ENCODE measurements around the gene TUT1.
"Not testable (repeated sequence)": the region's sequence is repeated elsewhere in the genome, so short reads cannot be mapped to it uniquely, and the experiment has no call there.

TUT1 gene

GRCh38 chr11:62599069-62599696, 7.9 kb upstream of the TUT1 start:
- TF ChIP-seq, protein P1, sequence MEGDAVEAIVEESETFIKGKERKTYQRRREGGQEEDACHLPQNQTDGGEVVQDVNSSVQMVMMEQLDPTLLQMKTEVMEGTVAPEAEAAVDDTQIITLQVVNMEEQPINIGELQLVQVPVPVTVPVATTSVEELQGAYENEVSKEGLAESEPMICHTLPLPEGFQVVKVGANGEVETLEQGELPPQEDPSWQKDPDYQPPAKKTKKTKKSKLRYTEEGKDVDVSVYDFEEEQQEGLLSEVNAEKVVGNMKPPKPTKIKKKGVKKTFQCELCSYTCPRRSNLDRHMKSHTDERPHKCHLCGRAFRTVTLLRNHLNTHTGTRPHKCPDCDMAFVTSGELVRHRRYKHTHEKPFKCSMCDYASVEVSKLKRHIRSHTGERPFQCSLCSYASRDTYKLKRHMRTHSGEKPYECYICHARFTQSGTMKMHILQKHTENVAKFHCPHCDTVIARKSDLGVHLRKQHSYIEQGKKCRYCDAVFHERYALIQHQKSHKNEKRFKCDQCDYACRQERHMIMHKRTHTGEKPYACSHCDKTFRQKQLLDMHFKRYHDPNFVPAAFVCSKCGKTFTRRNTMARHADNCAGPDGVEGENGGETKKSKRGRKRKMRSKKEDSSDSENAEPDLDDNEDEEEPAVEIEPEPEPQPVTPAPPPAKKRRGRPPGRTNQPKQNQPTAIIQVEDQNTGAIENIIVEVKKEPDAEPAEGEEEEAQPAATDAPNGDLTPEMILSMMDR (IDR thresholded peaks at IDR 0.05; ENCODE audit: low read depth, low read length), result no peak
- peak overlapping the region; percentile 79 for H3K4me3 ChIP-seq (ENCODE audit: low read depth, low read length)

- no peak overlapping the region for H3K4me3 ChIP-seq (ENCODE audit: low read depth, low read length)
- TF ChIP-seq, protein P1 (IDR thresholded peaks at IDR 0.05; ENCODE audit: low read depth, low read length), result no peak
Observed at GRCh38 chr11:62595124-62595523, 3.8 kb upstream of the TUT1 start.

DNA sequence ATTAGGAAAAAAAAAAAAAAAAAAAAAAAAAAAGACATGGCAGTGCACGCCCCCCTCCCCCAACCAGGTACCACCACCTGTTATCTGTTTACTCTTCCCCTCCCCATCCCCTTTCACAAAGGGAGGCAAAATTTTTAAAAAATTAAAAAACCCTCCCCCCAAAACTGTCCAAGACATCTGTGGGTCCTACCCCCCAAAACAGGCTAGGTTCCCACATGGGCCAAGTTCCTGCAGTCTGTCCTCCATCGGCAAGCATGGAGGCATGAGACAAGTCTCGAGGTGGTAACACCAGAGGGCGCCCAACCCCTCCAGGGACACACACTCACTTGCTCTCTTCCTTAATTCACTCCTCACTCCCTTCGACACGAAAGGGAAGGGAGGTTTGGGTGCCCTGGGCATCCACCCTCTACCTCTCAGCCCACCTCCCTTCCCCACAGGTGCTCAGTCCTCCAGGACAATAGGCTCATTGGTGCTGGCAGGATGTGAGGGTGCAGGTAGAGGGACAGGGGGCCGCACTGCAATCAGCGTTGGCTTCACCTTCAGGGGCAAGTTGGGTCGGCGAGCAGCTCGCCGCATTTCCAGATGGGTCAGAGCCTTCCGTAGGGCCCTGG, 2.2 kb upstream of the TUT1 start:
- H3K4me3 ChIP-seq (ENCODE audit: low read depth, low read length), result no peak overlapping the region
- TF ChIP-seq, protein P1 (IDR thresholded peaks at IDR 0.05; ENCODE audit: low read depth, low read length), result peak; percentile 45

DNA sequence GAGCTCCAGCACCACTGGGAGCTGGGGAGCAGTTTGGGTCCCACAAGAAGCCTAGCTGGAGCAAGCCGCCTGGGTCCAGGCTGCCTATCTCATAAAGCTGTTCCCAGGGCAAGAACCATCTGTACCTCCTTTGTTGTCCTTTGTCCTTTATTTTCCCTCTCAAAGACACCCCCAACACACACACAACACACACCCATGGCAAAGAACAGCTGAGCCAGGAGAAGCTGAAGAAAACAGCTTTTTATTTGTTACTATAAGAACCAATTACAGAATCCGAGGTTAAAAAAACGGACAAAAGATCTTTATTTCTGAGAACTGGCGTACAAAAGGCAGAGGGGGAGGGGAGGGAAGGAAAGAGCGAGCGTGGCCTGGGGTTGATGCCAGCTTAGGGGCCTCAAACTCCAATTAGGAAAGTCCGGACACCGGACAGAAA, 1.7 kb upstream of the TUT1 start:
- no peak overlapping the region for H3K4me3 ChIP-seq (ENCODE audit: low read depth, low read length)
- TF ChIP-seq, protein P1 (IDR thresholded peaks at IDR 0.05; ENCODE audit: low read depth, low read length), result no peak

DNA sequence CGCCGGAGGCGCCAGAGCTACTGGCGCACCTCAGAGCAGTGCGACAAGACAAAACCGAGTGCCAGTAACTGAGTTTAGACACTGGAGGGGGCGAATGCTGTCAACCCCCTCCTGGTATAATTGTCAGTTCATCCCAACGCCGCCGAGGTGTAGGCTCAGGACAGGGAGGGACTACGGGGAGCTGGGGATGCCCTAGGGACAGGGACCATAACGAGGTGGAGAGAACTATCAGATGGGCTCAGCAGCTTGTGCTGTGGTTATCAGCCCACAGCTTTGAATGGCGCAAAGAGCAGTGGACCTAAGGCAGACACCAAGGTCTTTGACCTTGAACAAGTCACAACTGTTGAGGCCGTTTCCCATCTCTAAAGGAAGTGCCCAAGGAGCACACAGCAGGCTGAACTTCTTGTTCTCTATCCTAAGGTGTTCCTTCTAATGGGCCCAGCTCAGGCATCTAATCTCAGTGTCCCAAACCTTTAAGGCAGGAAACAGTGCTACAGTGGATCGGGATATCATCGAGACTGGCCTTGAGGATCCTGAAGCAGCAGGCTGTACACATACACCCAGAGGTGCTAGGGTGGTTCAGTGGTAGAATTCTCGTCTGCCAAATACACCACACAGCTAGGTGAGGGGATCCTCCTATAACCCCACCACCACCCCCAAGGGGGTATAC, 958 bp upstream of the TUT1 start:
- TF ChIP-seq, protein P1 (IDR thresholded peaks at IDR 0.05; ENCODE audit: low read depth, low read length), result no peak
- peak overlapping the region; percentile 76 for H3K4me3 ChIP-seq (ENCODE audit: low read depth, low read length)

DNA sequence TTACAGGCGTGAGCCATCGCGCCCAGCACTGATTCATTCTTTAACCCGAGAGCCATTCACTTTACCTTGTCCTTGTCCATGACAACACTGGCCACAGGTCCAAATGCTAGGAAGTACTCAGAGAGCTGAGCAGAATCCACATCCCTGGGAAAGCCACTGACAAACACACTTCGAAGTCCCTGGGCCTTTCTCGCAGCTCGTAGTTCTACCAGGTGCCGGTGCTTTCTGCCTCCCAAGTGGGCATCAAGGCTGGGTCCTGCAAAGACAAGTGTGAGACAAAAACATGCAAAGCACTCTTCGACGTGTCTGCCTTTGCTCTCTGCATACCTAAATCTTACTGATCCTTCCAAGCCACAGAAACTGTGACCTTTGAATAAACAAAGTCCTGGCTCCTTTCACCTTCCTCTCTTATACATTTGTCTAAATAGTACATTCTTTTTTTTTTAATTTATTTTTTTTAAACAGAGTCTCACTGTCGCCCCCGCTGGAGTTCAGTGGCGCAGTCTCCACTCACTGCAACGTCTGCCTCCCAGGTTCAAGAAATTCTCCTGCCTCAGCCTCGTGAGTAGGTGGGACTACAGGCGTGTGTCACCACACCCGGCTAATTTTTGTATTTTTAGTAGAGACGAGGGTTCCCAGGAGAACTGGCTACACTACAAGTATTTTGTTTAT, 2.2 kb downstream of the TUT1 start:
- TF ChIP-seq, protein P1 (IDR thresholded peaks at IDR 0.05; ENCODE audit: low read depth, low read length), result peak; percentile 40; the same call in 1 of the 2 replicates
- no peak overlapping the region for H3K4me3 ChIP-seq (ENCODE audit: low read depth, low read length)

DNA sequence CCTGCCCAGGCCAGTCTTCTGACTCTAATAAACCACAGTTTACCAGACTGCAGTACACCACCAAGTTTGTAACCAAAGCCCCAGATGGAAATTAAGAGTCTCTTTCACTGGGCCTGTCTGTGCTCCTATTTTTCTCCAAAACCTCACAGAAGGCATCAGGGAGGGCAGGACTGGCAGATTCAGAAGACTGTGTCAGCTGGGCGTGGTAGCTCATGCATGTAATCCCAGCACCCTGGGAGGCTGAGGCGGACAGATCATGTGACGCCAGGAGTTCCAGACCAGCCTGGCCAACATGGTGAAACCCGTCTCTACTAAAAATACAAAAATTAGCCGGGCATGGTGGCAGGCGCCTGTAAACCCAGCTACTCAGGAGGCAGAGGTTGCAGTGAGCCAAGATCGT, 6.0 kb downstream of the TUT1 start:
- not testable (repeated sequence) for H3K4me3 ChIP-seq (ENCODE audit: low read depth, low read length)

DNA sequence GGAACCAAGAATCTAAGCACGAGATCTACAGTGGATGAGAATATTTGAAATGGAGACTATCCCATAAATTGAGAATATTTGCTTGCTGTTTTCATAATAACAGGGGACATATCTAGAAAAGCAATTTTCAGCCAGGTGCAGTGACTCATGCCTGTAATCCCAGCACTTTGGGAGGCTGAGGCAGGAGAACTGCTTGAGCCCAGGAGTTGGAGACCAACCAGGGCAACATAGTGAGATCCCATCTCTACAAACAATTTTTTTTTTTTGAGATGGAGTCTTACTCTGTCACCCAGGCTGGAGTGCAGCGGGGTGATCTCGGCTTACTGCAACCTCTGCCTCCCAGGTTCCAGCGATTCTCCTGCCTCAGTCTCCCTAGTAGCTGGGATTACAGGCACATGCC, 9.6 kb downstream of the TUT1 start:
- not testable (repeated sequence) for H3K4me3 ChIP-seq (ENCODE audit: low read depth, low read length)
